Body of pancreas (tissue), 4 donors: ENCODE results near the gene PLAGL2. TPM values are rescaled to one million over a fixed set of nuclear protein-coding genes. Genes with fewer than 3 reads are reported as not detected.

ENCODE experiments used
- ATAC-seq: fragments of 150-250 bp; one replicate; pipeline ENCODE4 v1.9.1; 2016
- DNase-seq, 4 donors: peaks; one replicate each; pipeline ENCODE4 v3.0.0-alpha.2; 2019
- H3K27ac ChIP-seq, 4 donors: fragments of 200-600 bp; sonication (generic); 1 replicate in 3 of 4; 2 replicates in 1 of 4; pipeline versions ENCODE4 v1.5.1 to v1.6.1; 2016 to 2019; ENCODE audit warnings: mild to moderate bottlenecking in 1 of 4, mixed read lengths in 1 of 4, moderate library complexity in 1 of 4
- H3K27me3 ChIP-seq, 2 donors: fragments of 200-600 bp; sonication (generic); one replicate each; pipeline ENCODE4 v1.6.0; 2016; ENCODE audit warnings: mild to moderate bottlenecking in 1 of 2
- H3K36me3 ChIP-seq, 2 donors: fragments of 200-600 bp; sonication (generic); replicated peaks in 1 of 2; 2 replicates each; pipeline ENCODE4 v1.5.1; 2016; ENCODE audit warnings: low read depth in 2 of 2; ENCODE audit not compliant: insufficient read depth in 1 of 2
- H3K4me1 ChIP-seq: fragments of 200-600 bp; sonication (generic); one replicate; pipeline ENCODE4 v1.6.0; 2016
- H3K4me3 ChIP-seq, 2 donors: fragments of 200-600 bp; sonication (generic); 1 replicate in 1 of 2; 2 replicates in 1 of 2; pipeline ENCODE4 v1.5.1; 2016 to 2019
- H3K9me3 ChIP-seq, 3 donors: fragments of 200-600 bp; sonication (generic); 1 replicate in 2 of 3; 2 replicates in 1 of 3; pipeline ENCODE4 v1.5.1; 2016
- CTCF ChIP-seq, 7 experiments: fragments of 450-650 bp in 4 of 7; fragments of 200-600 bp in 3 of 7; sonication (generic) in 3 of 7; IDR thresholded peaks; one replicate each; pipeline ENCODE4 v1.5.1; 2016 to 2019; ENCODE audit warnings: antibody characterized with exemption in 7 of 7
- POLR2A ChIP-seq, 3 donors: fragments of 450-650 bp; IDR thresholded peaks; one replicate each; pipeline ENCODE4 v1.6.1; 2016; ENCODE audit warnings: antibody characterized with exemption in 3 of 3, mild to moderate bottlenecking in 2 of 3
- WGBS, 2 donors: methylation state at CpG; one replicate each; pipeline ENCODE4 v1.1.5; 2017; 5-methylcytosine and 5-hydroxymethylcytosine counted together
- intact Hi-C: fragments of 100-400 bp; cut with DNase I; formaldehyde crosslinking; loops from one replicate; pipeline ENCODE4 v1.15.1; 2023
- total RNA-seq, 2 donors: library from RNA; depleted of rRNA; stranded (reverse); fragments of >200 nt; gene quantifications; one replicate each; pipeline ENCODE4 v1.1.0, GENCODE V29; 2016

Gene PLAGL2
- total RNA-seq, 2 donors from 2014 or later, result 4.6 to 5.2 TPM

GRCh38 chr20:32155017-32155981 is 52.2 kb downstream of the PLAGL2 start:
- DNase-seq (peak; percentile 59 to 87 (median 71)), ATAC-seq (peak; percentile 85)
- H3K27ac ChIP-seq, result peak overlapping the region; percentile 6 to 54 (median 48)
- H3K27me3 ChIP-seq, result no peaks in the 10 kb centered on the region
- intact Hi-C loops, result no loop called here
- H3K9me3 ChIP-seq, result no peaks in the 10 kb centered on the region
- peaks cover 0 to 22% of the 10 kb centered on the region in 2 donors for H3K36me3 ChIP-seq
- no peak overlapping the region for H3K4me3 ChIP-seq
- peaks cover 13% of the 10 kb centered on the region for H3K4me1 ChIP-seq
- TF ChIP-seq CTCF (IDR thresholded peaks at IDR 0.05) (peak in 5 of 7 experiments; percentile 11 to 44 (median 39)), POLR2A (IDR thresholded peaks at IDR 0.05) (no peak)
- WGBS, 2 donors, result 44 to 55% methylated on average over 11 of the region's 11 CpGs

GRCh38 chr20:32153771-32154170 is 53.8 kb downstream of the PLAGL2 start:
- H3K9me3 ChIP-seq, result no peaks in the 10 kb centered on the region
- no peak for TF ChIP-seq POLR2A (IDR thresholded peaks at IDR 0.05)
- H3K36me3 ChIP-seq, result peaks cover 0 to 23% of the 10 kb centered on the region in 2 donors
- intact Hi-C loops, result no loop called here
- peaks cover 13% of the 10 kb centered on the region for H3K4me1 ChIP-seq
- H3K27me3 ChIP-seq, result no peaks in the 10 kb centered on the region
- H3K4me3 ChIP-seq, result no peak overlapping the region
- 88 to 95% methylated on average over 5 of the region's 5 CpGs for WGBS, 2 donors
- ATAC-seq (no peak), DNase-seq (no peak)
- no peak overlapping the region for H3K27ac ChIP-seq

GRCh38 chr20:32153156-32153665 is 54.3 kb downstream of the PLAGL2 start:
- WGBS, 2 donors, result 92 to 100% methylated on average over 2 to 4 of the region's 4 CpGs
- Histone ChIP-seq H3K27me3 (no peaks in the 10 kb centered on the region), H3K36me3 (peaks cover 0 to 21% of the 10 kb centered on the region in 2 donors), H3K9me3 (no peaks in the 10 kb centered on the region), H3K27ac (no peak overlapping the region), H3K4me3 (no peak overlapping the region), H3K4me1 (peaks cover 13% of the 10 kb centered on the region)
- intact Hi-C loops, result no loop called here
- TF ChIP-seq CTCF (IDR thresholded peaks at IDR 0.05) (no peak), POLR2A (IDR thresholded peaks at IDR 0.05) (no peak)
- no peak for ATAC-seq
- DNase-seq, result no peak

- H3K27me3 ChIP-seq, result no peaks in the 10 kb centered on the region
- intact Hi-C loops, result no loop called here
- H3K9me3 ChIP-seq, result no peaks in the 10 kb centered on the region
- TF ChIP-seq POLR2A (IDR thresholded peaks at IDR 0.05) (no peak), CTCF (IDR thresholded peaks at IDR 0.05) (no peak)
- DNase-seq, result no peak
- 82 to 87% methylated on average over 6 of the region's 6 CpGs for whole genome bisulfite sequencing, 2 donors
- peaks cover 0 to 17% of the 10 kb centered on the region in 2 donors for H3K36me3 ChIP-seq
- no peak overlapping the region for H3K27ac ChIP-seq
- ATAC-seq, result no peak
- H3K4me1 ChIP-seq, result peaks cover 13% of the 10 kb centered on the region
- no peak overlapping the region for H3K4me3 ChIP-seq
These were observed 55.0 kb downstream of the PLAGL2 start for GRCh38 chr20:32152421-32153155.

- no peak overlapping the region for H3K4me3 ChIP-seq
- H3K36me3 ChIP-seq, result peaks cover 0 to 30% of the 10 kb centered on the region in 2 donors
- intact Hi-C loops, result no loop called here
- no peak for TF ChIP-seq POLR2A (IDR thresholded peaks at IDR 0.05)
- no peak for TF ChIP-seq CTCF (IDR thresholded peaks at IDR 0.05)
- no peak for ATAC-seq
- H3K9me3 ChIP-seq, result no peaks in the 10 kb centered on the region
- no peaks in the 10 kb centered on the region for H3K27me3 ChIP-seq
- WGBS, 2 donors, result 87 to 90% methylated on average over 7 to 10 of the region's 10 CpGs
- H3K27ac ChIP-seq, result no peak overlapping the region
- peaks cover 9% of the 10 kb centered on the region for H3K4me1 ChIP-seq
- DNase-seq, result no peak
These were observed 57.2 kb downstream of the PLAGL2 start for GRCh38 chr20:32150291-32150848.
